ENCODE data around the gene LAX1. TPM values are rescaled to one million over a fixed set of nuclear protein-coding genes. Genes with fewer than 3 reads are reported as not detected.

LAX1 gene
- not detected in 2 replicates for total RNA-seq

GRCh38 chr1:203765029-203765837, at the start of gene LAX1:
Gene LAX1, plus strand, starts transcription at chr1:203765183. Its CDS starts 383 bp downstream, at chr1:203765566.

GRCh38 chr1:203795441-203796235, 30.7 kb downstream of the LAX1 start, which contains the start of the genes ZBED6 and ZC3H11A:
Gene ZBED6, plus strand, starts transcription at chr1:203795623. Its CDS starts 1,900 bp downstream, at chr1:203797523.
Gene ZC3H11A, plus strand, starts transcription at chr1:203795623. Its CDS starts 21,448 bp downstream, at chr1:203817071.

Other genes starting within 250 kb of the LAX1 start
- gene ATP2B4, start 138.4 kb upstream of the LAX1 start, total RNA-seq: 79.3 and 85.8 TPM in 2 replicates
- 6.1 and 12.1 TPM in 2 replicates for gene ZBED6, start 30.4 kb downstream of the LAX1 start, total RNA-seq
- gene ZC3H11A, start 30.4 kb downstream of the LAX1 start, total RNA-seq: 45.3 and 60.1 TPM in 2 replicates
- 81.0 and 82.6 TPM in 2 replicates for gene SNRPE, start 96.4 kb downstream of the LAX1 start, total RNA-seq